Measurements from ENCODE around the gene SCN1B.
"Not testable (repeated sequence)": the region's sequence is repeated elsewhere in the genome, so short reads cannot be mapped to it uniquely, and the experiment has no call there.

The SCN1B gene

DNA sequence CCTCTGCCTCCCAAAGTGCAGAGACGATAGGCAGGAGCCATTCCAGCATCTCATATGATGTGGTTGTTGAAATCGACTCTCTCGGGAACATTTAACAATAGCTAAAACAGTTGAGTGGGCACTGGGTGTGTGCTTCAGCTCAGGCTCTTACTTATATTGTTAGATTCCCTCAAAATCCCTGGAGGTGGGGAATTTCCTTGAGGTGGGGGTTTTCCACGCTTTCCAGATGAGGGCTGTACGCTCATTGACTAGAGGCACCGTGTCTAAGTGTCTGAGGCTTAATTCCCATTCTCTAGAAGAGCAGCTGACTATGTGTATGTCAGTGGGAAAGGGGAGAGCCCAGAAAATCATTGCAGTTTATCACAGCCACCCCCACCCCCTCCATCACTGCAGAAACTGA, 41.0 kb upstream of the SCN1B start:
- TF ChIP-seq EZH2phosphoT487 (IDR thresholded peaks at IDR 0.05; ENCODE audit: low read length) (no peak), EZH2 (optimal IDR thresholded peaks at IDR 0.05; ENCODE audit: low read depth, low read length) (no peak)
- TF ChIP-seq, protein P1, sequence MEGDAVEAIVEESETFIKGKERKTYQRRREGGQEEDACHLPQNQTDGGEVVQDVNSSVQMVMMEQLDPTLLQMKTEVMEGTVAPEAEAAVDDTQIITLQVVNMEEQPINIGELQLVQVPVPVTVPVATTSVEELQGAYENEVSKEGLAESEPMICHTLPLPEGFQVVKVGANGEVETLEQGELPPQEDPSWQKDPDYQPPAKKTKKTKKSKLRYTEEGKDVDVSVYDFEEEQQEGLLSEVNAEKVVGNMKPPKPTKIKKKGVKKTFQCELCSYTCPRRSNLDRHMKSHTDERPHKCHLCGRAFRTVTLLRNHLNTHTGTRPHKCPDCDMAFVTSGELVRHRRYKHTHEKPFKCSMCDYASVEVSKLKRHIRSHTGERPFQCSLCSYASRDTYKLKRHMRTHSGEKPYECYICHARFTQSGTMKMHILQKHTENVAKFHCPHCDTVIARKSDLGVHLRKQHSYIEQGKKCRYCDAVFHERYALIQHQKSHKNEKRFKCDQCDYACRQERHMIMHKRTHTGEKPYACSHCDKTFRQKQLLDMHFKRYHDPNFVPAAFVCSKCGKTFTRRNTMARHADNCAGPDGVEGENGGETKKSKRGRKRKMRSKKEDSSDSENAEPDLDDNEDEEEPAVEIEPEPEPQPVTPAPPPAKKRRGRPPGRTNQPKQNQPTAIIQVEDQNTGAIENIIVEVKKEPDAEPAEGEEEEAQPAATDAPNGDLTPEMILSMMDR (IDR thresholded peaks at IDR 0.05; ENCODE audit: low read length), result no peak
- Histone ChIP-seq H3K27ac (ENCODE audit: low read length) (no peak overlapping the region), H3K4me1 (ENCODE audit: low read length) (no peaks in the 10 kb centered on the region), H4K20me1 (ENCODE audit: insufficient read depth, low read length) (no peaks in the 10 kb centered on the region), H3F3A (ENCODE audit: insufficient read depth, low read length) (no peaks in the 10 kb centered on the region), H3K4me2 (ENCODE audit: low read depth, low read length) (no peak overlapping the region), H2AFZ (ENCODE audit: low read length) (no peak overlapping the region), H3K79me2 (ENCODE audit: low read length) (no peaks in the 10 kb centered on the region), H3K9me2 (replicated peaks; ENCODE audit: insufficient read depth, low read length) (no peaks in the 10 kb centered on the region), H3K9ac (ENCODE audit: low read length) (no peak overlapping the region), H3K36me3 (replicated peaks; ENCODE audit: insufficient read depth, low read length) (no peaks in the 10 kb centered on the region), H3K27me3 (replicated peaks; ENCODE audit: insufficient read depth, low read length) (peaks cover 8% of the 10 kb centered on the region; the same call in 1 of the 2 replicates), H3K9me3 (replicated peaks; ENCODE audit: insufficient read depth, low read length) (no peaks in the 10 kb centered on the region), H3K4me3 (ENCODE audit: low read length) (no peak overlapping the region)
- DNase-seq, result no peak

DNA sequence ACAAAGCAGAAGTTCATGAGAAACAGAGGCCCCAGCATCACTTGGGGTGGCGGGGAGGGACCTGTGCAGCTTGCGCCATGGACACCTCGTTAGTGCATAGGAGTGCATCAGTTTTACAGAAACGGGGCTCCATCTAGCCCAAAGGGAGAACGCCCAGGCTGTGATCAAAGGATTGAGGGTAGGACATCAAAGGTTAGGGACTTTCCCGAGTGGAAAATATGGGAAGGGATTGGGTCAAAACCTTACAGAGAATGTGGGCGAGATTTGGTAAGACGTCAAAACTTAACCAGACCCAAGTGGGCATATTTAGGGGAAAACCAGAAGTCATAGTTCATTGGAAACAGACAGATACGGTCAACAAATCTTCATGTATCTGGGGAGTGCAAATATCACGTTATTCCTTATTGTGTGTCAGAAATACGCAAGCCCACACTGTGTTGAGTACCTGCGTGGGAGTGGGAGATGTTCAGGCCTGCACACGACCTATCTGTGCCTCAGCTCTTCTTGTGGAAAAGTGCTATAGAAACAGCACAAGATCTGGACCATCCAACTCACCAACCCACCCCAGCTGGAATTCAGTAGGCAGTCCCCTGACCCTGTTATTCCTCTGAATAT, 39.6 kb upstream of the SCN1B start:
- DNase-seq, result no peak
- Histone ChIP-seq H4K20me1 (ENCODE audit: insufficient read depth, low read length) (no peaks in the 10 kb centered on the region), H3K4me2 (ENCODE audit: low read depth, low read length) (no peak overlapping the region), H3K4me1 (ENCODE audit: low read length) (0 out of 2 replicates have a peak, but pooled peaks cover 10% of the 10 kb centered on the region), H3K9ac (ENCODE audit: low read length) (no peak overlapping the region), H3K9me2 (replicated peaks; ENCODE audit: insufficient read depth, low read length) (no peaks in the 10 kb centered on the region), H3K79me2 (ENCODE audit: low read length) (no peaks in the 10 kb centered on the region), H3K4me3 (ENCODE audit: low read length) (no peak overlapping the region), H2AFZ (ENCODE audit: low read length) (no peak overlapping the region), H3K36me3 (replicated peaks; ENCODE audit: insufficient read depth, low read length) (no peaks in the 10 kb centered on the region), H3F3A (ENCODE audit: insufficient read depth, low read length) (no peaks in the 10 kb centered on the region), H3K27ac (ENCODE audit: low read length) (no peak overlapping the region), H3K9me3 (replicated peaks; ENCODE audit: insufficient read depth, low read length) (no peaks in the 10 kb centered on the region), H3K27me3 (replicated peaks; ENCODE audit: insufficient read depth, low read length) (peaks cover 8% of the 10 kb centered on the region; the same call in 1 of the 2 replicates)
- no peak for TF ChIP-seq EZH2phosphoT487 (IDR thresholded peaks at IDR 0.05; ENCODE audit: low read length)
- TF ChIP-seq EZH2 (optimal IDR thresholded peaks at IDR 0.05; ENCODE audit: low read depth, low read length), result no peak
- TF ChIP-seq, protein P1 (IDR thresholded peaks at IDR 0.05; ENCODE audit: low read length), result no peak

DNA sequence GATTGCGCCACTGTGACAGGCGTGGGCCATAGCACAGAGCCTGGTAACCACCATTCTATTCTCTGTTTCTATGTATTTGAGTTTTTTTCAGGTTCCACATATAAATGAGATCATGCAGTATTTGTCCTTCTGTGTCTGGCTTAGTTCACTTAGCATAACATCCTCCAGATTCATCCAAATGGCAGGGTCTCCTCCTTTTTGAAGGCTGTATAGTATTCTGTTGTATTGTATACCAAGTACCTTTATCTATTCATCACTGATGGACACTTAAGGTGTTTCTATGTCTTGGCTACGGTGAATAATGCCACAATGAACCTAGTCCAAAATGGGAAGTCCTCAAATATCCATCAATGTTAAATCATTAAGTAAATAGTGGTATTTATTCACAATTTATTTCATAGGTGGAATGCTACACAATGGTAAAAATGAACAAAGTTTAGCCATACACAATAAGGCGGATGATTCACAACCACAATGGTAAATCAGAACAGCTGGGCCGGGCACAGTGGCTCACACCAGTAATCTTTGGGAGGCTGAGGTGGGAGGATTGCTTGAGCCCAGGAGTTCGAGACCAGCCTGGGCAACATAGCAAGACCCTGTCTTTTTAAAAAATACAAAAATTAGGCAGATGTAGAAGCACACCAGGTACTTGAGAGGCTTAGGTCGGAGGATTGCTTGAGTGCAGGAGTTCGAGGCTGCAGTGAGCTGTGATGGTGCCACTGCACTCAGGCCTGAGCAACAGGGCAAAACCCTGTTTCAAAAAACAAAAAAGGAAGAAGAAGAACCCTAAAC, 38.5 kb upstream of the SCN1B start:
- Histone ChIP-seq H3K4me1 (ENCODE audit: low read length) (0 out of 2 replicates have a peak, but pooled peaks cover 10% of the 10 kb centered on the region), H3K4me2 (ENCODE audit: low read depth, low read length) (no peak overlapping the region), H3K27ac (ENCODE audit: low read length) (no peak overlapping the region), H3K9me3 (replicated peaks; ENCODE audit: insufficient read depth, low read length) (no peaks in the 10 kb centered on the region), H3K9me2 (replicated peaks; ENCODE audit: insufficient read depth, low read length) (no peaks in the 10 kb centered on the region), H3K9ac (ENCODE audit: low read length) (no peak overlapping the region), H3K27me3 (replicated peaks; ENCODE audit: insufficient read depth, low read length) (peaks cover 8% of the 10 kb centered on the region; the same call in 1 of the 2 replicates), H4K20me1 (ENCODE audit: insufficient read depth, low read length) (no peaks in the 10 kb centered on the region), H3K4me3 (ENCODE audit: low read length) (no peak overlapping the region), H3K36me3 (replicated peaks; ENCODE audit: insufficient read depth, low read length) (no peaks in the 10 kb centered on the region), H3K79me2 (ENCODE audit: low read length) (no peaks in the 10 kb centered on the region), H2AFZ (ENCODE audit: low read length) (no peak overlapping the region), H3F3A (ENCODE audit: insufficient read depth, low read length) (no peaks in the 10 kb centered on the region)
- no peak for TF ChIP-seq EZH2 (optimal IDR thresholded peaks at IDR 0.05; ENCODE audit: low read depth, low read length)
- TF ChIP-seq, protein P1 (IDR thresholded peaks at IDR 0.05; ENCODE audit: low read length), result no peak
- no peak for TF ChIP-seq EZH2phosphoT487 (IDR thresholded peaks at IDR 0.05; ENCODE audit: low read length)
- no peak for DNase-seq

DNA sequence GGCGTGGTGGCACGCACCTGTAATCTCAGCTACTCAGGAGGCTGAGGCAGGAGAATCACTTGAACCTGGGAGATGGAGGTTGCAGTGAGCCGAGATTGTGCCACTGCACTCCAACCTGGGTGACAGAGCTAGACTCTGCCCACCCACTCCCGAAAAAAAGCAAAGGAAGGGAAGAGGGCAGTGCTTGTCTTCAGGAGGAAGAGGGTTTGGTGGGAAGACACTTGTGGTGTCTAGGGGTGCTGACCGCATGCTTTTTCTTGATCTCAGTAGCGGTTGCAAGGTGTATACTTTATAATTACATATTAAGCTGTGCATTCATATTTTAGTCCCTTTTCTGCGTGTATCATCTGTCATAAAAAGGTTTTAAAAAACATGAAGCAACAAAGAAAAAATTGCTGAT, 37.7 kb upstream of the SCN1B start:
- not testable (repeated sequence) for H3K9me2 ChIP-seq (replicated peaks; ENCODE audit: insufficient read depth, low read length); H3K9ac ChIP-seq (ENCODE audit: low read length); H3K79me2 ChIP-seq (ENCODE audit: low read length); H3K9me3 ChIP-seq (replicated peaks; ENCODE audit: insufficient read depth, low read length); DNase-seq; H3K4me1 ChIP-seq (ENCODE audit: low read length); H2AFZ ChIP-seq (ENCODE audit: low read length); H3K27ac ChIP-seq (ENCODE audit: low read length); H3K36me3 ChIP-seq (replicated peaks; ENCODE audit: insufficient read depth, low read length); H4K20me1 ChIP-seq (ENCODE audit: insufficient read depth, low read length); H3K27me3 ChIP-seq (replicated peaks; ENCODE audit: insufficient read depth, low read length); H3K4me3 ChIP-seq (ENCODE audit: low read length); H3F3A ChIP-seq (ENCODE audit: insufficient read depth, low read length); H3K4me2 ChIP-seq (ENCODE audit: low read depth, low read length)
